Measurements from ENCODE around the gene CEMIP.

GRCh38 chr15:80929225-80929624 lies 150.1 kb downstream of the CEMIP start:
- no peak for TF ChIP-seq CTCF (conservative IDR thresholded peaks at IDR 0.05; ENCODE audit: low read length)
- no peak for TF ChIP-seq EZH2phosphoT487 (IDR thresholded peaks at IDR 0.05; ENCODE audit: borderline replicate concordance, low read depth, low read length)

Data from OCI-LY7 (cell line).